HG03196 (cell line): ENCODE data around the gene PRSS56.

Experiments used
- ATAC-seq: cut with Tn5 transposase; IDR thresholded peaks from one replicate; pipeline ENCODE4 v1.9.1; 2021; ENCODE audit not compliant: unreplicated experiment

The PRSS56 gene

GRCh38 chr2:232519581-232520438 is at the start of gene PRSS56:
Gene PRSS56 (plus strand): TSS chr2:232520388. CDS start chr2:232520599, 211 bp downstream.
- no peak for ATAC-seq

GRCh38 chr2:232473467-232473890 is 46.7 kb upstream of the PRSS56 start:
- no peak for ATAC-seq

DNA sequence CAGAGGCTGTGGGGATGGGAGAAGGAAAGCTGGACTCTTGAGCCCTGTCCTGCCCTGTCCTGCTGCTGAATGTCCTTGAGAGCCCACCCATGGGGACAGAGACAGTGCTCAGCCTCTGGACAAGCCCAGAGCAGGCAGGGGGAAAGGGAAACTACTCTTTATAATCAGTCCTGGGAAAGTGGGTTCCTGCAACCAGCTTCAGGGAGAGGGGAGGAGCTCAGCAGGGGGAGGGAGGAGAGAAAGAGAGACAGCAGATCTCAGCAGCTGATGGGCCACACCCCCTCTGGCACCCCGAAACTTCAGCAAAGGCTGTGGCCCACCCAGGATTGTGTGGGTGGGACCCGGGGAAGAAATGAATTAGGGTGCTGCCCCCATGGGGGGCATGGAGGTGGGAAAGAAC is 44.1 kb upstream of the PRSS56 start:
- ATAC-seq: no peak

GRCh38 chr2:232476791-232477190 is 43.4 kb upstream of the PRSS56 start:
- ATAC-seq: no peak

DNA sequence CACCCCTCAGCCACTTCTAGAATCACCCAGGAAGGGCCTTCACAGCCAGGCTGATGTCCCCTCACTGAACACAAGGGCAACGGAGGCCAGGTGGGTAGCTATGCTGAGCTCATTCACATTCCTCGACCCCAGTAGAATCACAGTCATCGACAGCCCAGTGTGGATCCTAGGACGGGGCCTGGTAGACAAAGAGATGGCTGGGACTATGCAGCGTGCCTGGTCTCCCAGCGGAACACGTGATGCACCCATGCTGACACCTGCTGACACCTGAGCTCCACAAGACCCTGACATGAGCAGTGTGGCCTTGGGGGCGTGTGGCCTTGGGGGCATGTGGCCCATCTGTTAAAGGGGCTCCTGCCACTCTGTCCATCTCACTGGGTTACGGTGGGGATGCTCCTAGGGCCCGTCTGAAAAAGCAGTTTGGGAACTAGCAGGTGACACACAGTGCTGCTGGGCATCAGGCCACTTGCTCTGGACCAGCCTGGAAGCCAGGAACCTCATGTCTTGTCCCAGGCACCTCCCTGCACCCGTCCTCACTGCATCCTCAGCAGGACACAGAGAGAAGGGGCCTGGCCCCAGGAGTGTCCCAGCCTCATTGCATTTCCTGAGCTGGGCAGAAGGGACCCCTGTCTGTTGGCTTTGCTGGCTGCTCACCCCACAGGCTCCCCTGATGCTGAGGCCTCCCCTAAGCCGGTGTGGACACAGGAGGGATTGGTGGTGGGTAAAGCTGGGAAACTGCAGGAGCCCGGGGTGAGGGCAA is 42.3 kb upstream of the PRSS56 start:
- no peak for ATAC-seq

DNA sequence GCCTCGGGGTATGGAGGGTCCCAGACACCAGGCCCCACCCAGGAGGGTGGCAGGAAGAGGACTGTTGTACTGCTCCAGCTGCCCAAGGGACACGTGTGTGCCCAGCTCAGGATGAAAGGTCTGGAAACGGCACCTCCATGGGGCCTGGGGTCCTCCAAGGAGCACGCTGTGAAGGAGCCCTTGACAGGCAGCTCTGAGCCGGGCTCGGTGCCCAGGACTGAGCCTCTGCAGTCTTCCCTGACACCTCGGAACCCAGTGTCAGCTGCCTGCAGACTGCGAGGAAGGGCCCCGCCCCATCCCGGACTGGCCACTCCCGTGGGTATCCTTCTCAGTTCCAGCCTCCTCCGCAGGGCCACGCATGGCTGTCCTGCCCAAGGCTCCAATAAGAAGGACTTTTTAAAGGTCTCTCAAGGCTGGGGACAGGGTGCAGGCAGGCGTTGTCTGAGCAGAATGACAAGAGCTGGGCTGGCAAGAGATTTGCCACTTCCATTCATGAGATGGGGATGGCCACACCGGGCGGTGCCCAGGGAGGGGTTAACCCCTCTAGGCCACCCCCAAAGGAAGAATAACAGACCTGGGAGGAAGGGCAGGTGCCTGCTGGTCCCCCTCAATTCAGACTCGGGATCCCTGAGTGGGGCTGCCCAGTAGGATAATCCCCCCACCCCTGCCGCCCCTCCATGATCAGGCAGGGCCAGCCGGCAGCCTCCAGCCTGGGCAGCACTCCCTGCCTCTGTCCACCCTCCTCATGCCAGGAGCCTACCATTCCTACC is 41.4 kb upstream of the PRSS56 start:
- ATAC-seq: no peak

GRCh38 chr2:232479341-232480200 is 40.6 kb upstream of the PRSS56 start:
- ATAC-seq: no peak

GRCh38 chr2:232480201-232481190 is 39.7 kb upstream of the PRSS56 start:
- no peak for ATAC-seq

- ATAC-seq: no peak
Observed at GRCh38 chr2:232481322-232482140, 38.7 kb upstream of the PRSS56 start.

- ATAC-seq: no peak
Observed at GRCh38 chr2:232482301-232483238, 37.6 kb upstream of the PRSS56 start.

- ATAC-seq: no peak
Observed at GRCh38 chr2:232483311-232483922, 36.8 kb upstream of the PRSS56 start.

- ATAC-seq: no peak
Observed at GRCh38 chr2:232483923-232484627, 36.1 kb upstream of the PRSS56 start.

- ATAC-seq: no peak
Observed at GRCh38 chr2:232484628-232485347, 35.4 kb upstream of the PRSS56 start.

DNA sequence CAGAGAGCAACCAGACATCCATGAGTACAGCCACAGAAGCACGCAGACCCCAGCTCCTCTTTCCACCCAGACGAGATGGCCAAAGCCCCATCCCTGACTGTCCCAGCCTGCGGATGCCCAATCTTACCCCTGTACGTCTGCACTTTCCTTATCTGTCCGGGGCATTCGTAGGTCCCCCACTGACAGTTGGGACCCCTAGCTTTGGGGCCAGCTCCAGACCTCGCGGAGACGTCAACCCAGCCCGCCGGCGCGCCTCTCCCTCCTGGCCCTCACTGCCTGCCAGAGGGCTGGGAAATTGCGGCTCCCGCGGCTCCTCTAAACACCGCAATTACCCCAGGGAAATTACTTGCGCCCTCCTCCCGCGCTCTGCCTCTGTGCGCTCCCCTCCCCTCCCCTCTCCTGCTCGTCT is 34.8 kb upstream of the PRSS56 start:
- ATAC-seq: no peak

DNA sequence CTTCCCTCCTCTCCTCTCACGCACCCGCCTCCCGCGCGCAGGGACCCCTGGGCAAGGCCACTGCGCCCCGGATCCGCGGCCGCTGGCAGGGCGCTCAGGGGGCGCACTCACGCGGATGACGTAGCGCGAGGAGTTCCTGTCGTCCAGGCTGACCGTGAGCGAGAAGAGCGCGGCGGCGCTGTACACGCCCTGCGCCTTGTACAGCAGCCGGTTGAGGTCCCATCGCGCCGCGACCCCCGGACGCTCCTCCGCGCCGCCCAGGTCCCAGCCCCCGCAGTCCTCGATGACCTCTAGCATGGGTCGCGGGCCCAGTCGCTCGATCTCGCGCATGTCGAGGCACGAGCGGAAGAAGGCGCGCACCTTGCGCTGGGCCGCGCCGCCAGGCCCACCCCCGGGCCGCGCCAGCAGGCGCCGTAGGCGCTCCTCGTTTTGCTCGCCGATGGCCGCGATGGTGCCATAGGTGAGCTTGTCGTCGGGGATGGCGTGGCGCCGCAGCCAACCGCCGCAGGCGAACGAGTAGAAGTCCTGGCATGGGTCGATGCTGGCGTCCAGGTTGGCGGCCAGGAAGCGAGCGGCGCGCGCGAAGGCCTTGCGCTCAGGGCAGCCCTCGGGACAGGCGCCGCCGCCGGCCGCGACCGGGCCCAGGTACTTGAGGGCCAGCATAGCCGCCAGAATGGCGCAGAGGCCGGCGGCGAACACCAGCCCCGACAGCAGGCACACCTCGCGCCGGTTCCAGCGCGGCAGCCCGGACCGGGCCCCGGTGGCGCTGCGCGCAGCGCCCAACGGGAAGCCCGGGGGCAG is 34.2 kb upstream of the PRSS56 start:
- ATAC-seq: no peak
